Central memory CD8-positive, alpha-beta T cell (primary cell): Measurements from ENCODE around the gene CNTN4.

Experiments
- ATAC-seq: fragments of 150-1000 bp; cut with Tn5 transposase; replicated peaks from 2 replicates; pipeline ENCODE4 v1.10.0; 2022; ENCODE audit warnings: mild to moderate bottlenecking, moderate FRiP score, moderate number of reproducible peaks; ENCODE audit not compliant: poor library complexity, severe bottlenecking; ENCODE audit errors: extremely low read depth
- DNase-seq, 2 donors: peaks; one replicate each; pipeline ENCODE4 v3.0.0; 2021; ENCODE audit warnings: low spot score in 2 of 2
- H3K27ac Mint-ChIP-seq: one replicate; pipeline ENCODE4 v1.8.0; 2022; ENCODE audit warnings: low read depth, mild to moderate bottlenecking, moderate library complexity, mixed read lengths
- H3K27me3 Mint-ChIP-seq: one replicate; pipeline ENCODE4 v1.8.0; 2022; ENCODE audit warnings: mixed read lengths
- H3K36me3 Mint-ChIP-seq: one replicate; pipeline ENCODE4 v1.8.0; 2022; ENCODE audit warnings: mild to moderate bottlenecking, moderate library complexity, mixed read lengths; ENCODE audit not compliant: insufficient read depth
- H3K4me1 Mint-ChIP-seq: one replicate; pipeline ENCODE4 v1.8.0; 2022; ENCODE audit warnings: mixed read lengths
- H3K4me3 Mint-ChIP-seq: one replicate; pipeline ENCODE4 v1.8.0; 2022; ENCODE audit warnings: mild to moderate bottlenecking, moderate library complexity, mixed read lengths
- H3K9me3 Mint-ChIP-seq: one replicate; pipeline ENCODE4 v1.8.0; 2022; ENCODE audit warnings: mixed read lengths

Gene CNTN4

GRCh38 chr3:2158828-2159227 is 60.2 kb downstream of the CNTN4 start:
- Mint-ChIP-seq H3K27ac (no peak overlapping the region), H3K36me3 (no peaks in the 10 kb centered on the region), H3K27me3 (no peaks in the 10 kb centered on the region), H3K4me3 (no peak overlapping the region), H3K9me3 (peaks cover 2% of the 10 kb centered on the region), H3K4me1 (no peaks in the 10 kb centered on the region)
- ATAC-seq = no peak
- DNase-seq = no peak

GRCh38 chr3:2166552-2166951 is 67.9 kb downstream of the CNTN4 start:
- Mint-ChIP-seq H3K27me3 (no peaks in the 10 kb centered on the region), H3K4me3 (no peak overlapping the region), H3K27ac (no peak overlapping the region), H3K9me3 (peaks cover 5% of the 10 kb centered on the region), H3K36me3 (no peaks in the 10 kb centered on the region), H3K4me1 (no peaks in the 10 kb centered on the region)
- ATAC-seq (no peak), DNase-seq (no peak)

GRCh38 chr3:2172561-2173171 is 74.0 kb downstream of the CNTN4 start:
- Mint-ChIP-seq H3K36me3 (no peaks in the 10 kb centered on the region), H3K27me3 (no peaks in the 10 kb centered on the region), H3K4me1 (no peaks in the 10 kb centered on the region), H3K9me3 (peaks cover 6% of the 10 kb centered on the region), H3K4me3 (no peak overlapping the region), H3K27ac (no peak overlapping the region)
- ATAC-seq (no peak), DNase-seq (no peak)

- Mint-ChIP-seq H3K4me3 (no peak overlapping the region), H3K4me1 (no peaks in the 10 kb centered on the region)
Observed at GRCh38 chr3:2180634-2181033, 82.0 kb downstream of the CNTN4 start.

GRCh38 chr3:2198776-2199279 is 100.2 kb downstream of the CNTN4 start:
- Mint-ChIP-seq H3K36me3 (no peaks in the 10 kb centered on the region), H3K9me3 (peaks cover 6% of the 10 kb centered on the region), H3K27ac (no peak overlapping the region), H3K27me3 (no peaks in the 10 kb centered on the region), H3K4me1 (no peaks in the 10 kb centered on the region), H3K4me3 (no peak overlapping the region)
- no peak for DNase-seq
- ATAC-seq = no peak

More at GRCh38 chr3:2180634-2181033, 82.0 kb downstream of the CNTN4 start:
- H3K27ac Mint-ChIP-seq = no peak overlapping the region
- no peak for ATAC-seq
- H3K9me3 Mint-ChIP-seq = no peaks in the 10 kb centered on the region
- H3K27me3 Mint-ChIP-seq = no peaks in the 10 kb centered on the region
- no peak for DNase-seq
- no peaks in the 10 kb centered on the region for H3K36me3 Mint-ChIP-seq

GRCh38 chr3:2204054-2204453 is 105.4 kb downstream of the CNTN4 start:
- Mint-ChIP-seq H3K27me3 (no peaks in the 10 kb centered on the region), H3K4me1 (no peaks in the 10 kb centered on the region), H3K27ac (no peak overlapping the region), H3K4me3 (no peak overlapping the region), H3K9me3 (peaks cover 7% of the 10 kb centered on the region), H3K36me3 (no peaks in the 10 kb centered on the region)
- no peak for DNase-seq
- no peak for ATAC-seq

- H3K36me3 Mint-ChIP-seq = no peaks in the 10 kb centered on the region
- H3K27me3 Mint-ChIP-seq = no peaks in the 10 kb centered on the region
- H3K27ac Mint-ChIP-seq = no peak overlapping the region
- no peak overlapping the region for H3K4me3 Mint-ChIP-seq
- H3K4me1 Mint-ChIP-seq = no peaks in the 10 kb centered on the region
- DNase-seq (no peak), ATAC-seq (no peak)
- H3K9me3 Mint-ChIP-seq = peaks cover 7% of the 10 kb centered on the region
Observed at GRCh38 chr3:2205692-2206091, 107.0 kb downstream of the CNTN4 start.

GRCh38 chr3:2206536-2206935 is 107.9 kb downstream of the CNTN4 start:
- no peak for DNase-seq
- Mint-ChIP-seq H3K4me3 (no peak overlapping the region), H3K9me3 (peaks cover 7% of the 10 kb centered on the region), H3K4me1 (no peaks in the 10 kb centered on the region), H3K27ac (no peak overlapping the region), H3K27me3 (no peaks in the 10 kb centered on the region), H3K36me3 (no peaks in the 10 kb centered on the region)
- ATAC-seq = no peak

GRCh38 chr3:2211568-2211967 is 112.9 kb downstream of the CNTN4 start:
- no peak overlapping the region for H3K27ac Mint-ChIP-seq

GRCh38 chr3:2212206-2212605 is 113.5 kb downstream of the CNTN4 start:
- no peaks in the 10 kb centered on the region for H3K27me3 Mint-ChIP-seq
- H3K9me3 Mint-ChIP-seq = peaks cover 10% of the 10 kb centered on the region
- H3K36me3 Mint-ChIP-seq = no peaks in the 10 kb centered on the region
- no peak for ATAC-seq
- no peaks in the 10 kb centered on the region for H3K4me1 Mint-ChIP-seq
- no peak overlapping the region for H3K27ac Mint-ChIP-seq
- H3K4me3 Mint-ChIP-seq = no peak overlapping the region
- no peak for DNase-seq

More at GRCh38 chr3:2211568-2211967, 112.9 kb downstream of the CNTN4 start:
- no peaks in the 10 kb centered on the region for H3K4me1 Mint-ChIP-seq
- H3K27me3 Mint-ChIP-seq = no peaks in the 10 kb centered on the region
- H3K4me3 Mint-ChIP-seq = no peak overlapping the region
- H3K36me3 Mint-ChIP-seq = no peaks in the 10 kb centered on the region
- no peak for DNase-seq
- no peak for ATAC-seq
- H3K9me3 Mint-ChIP-seq = peaks cover 14% of the 10 kb centered on the region

GRCh38 chr3:2218375-2218774 is 119.7 kb downstream of the CNTN4 start:
- Mint-ChIP-seq H3K4me1 (no peaks in the 10 kb centered on the region), H3K4me3 (no peak overlapping the region), H3K9me3 (peaks cover 5% of the 10 kb centered on the region), H3K27me3 (no peaks in the 10 kb centered on the region), H3K36me3 (no peaks in the 10 kb centered on the region), H3K27ac (no peak overlapping the region)
- no peak for DNase-seq
- no peak for ATAC-seq

GRCh38 chr3:2218816-2219215 is 120.2 kb downstream of the CNTN4 start:
- Mint-ChIP-seq H3K9me3 (peaks cover 5% of the 10 kb centered on the region), H3K27me3 (no peaks in the 10 kb centered on the region), H3K36me3 (no peaks in the 10 kb centered on the region), H3K27ac (no peak overlapping the region), H3K4me1 (no peaks in the 10 kb centered on the region), H3K4me3 (no peak overlapping the region)
- no peak for DNase-seq
- ATAC-seq = no peak

GRCh38 chr3:2236203-2236602 is 137.5 kb downstream of the CNTN4 start:
- Mint-ChIP-seq H3K27me3 (no peaks in the 10 kb centered on the region), H3K4me1 (no peaks in the 10 kb centered on the region), H3K9me3 (no peaks in the 10 kb centered on the region), H3K27ac (no peak overlapping the region), H3K36me3 (no peaks in the 10 kb centered on the region), H3K4me3 (no peak overlapping the region)
- ATAC-seq (no peak), DNase-seq (no peak)
